ENCODE results near the gene CRTAC1.
"Not testable (repeated sequence)": the region's sequence is repeated elsewhere in the genome, so short reads cannot be mapped to it uniquely, and the experiment has no call there.

The CRTAC1 gene

DNA sequence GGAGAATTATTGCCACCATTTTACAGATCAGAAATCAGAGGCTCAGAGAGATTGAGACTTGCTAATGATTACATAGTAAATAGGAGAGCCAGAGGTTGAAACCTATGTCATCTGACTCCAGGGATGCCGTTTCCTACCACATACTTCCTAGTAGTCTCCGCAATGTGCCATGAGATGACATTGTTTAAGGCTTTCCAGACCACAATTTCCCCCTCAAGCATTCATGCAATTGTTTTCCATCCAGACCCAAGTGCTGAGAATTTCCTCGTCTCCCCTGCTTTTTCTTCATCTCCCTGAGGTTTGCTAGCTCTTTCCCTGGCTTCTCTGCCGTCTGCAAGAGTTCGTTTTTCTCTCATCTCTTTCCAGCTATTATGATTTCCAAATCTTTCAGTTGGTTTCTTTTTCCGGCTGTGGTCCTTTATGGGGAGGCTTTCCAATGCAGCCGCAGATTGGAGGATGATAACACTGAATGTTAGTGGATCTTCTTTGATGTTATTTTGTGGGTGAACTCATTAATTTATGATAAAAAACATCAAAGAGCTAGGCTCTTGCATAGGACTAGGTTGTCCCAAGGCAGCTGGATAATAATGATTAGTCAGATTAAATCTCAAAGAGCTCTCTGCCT lies 187.7 kb downstream of the CRTAC1 start:
- DNase-seq (ENCODE audit: low read depth) = no peak

DNA sequence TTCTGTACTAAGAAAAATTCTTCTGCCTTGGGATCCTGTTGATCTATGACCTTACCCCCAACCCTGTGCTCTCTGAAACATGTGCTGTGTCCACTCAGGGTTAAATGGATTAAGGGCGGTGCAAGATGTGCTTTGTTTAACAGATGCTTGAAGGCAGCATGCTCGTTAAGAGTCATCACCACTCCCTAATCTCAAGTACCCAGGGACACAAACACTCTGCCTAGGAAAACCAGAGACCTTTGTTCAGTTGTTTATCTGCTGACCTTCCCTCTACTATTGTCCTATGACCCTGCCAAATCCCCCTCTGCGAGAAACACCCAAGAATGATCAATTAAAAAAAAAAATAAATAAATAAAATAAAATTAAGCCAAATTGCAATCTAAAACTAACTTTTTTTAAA lies 188.3 kb downstream of the CRTAC1 start:
- not testable (repeated sequence) for DNase-seq (ENCODE audit: low read depth)

DNA sequence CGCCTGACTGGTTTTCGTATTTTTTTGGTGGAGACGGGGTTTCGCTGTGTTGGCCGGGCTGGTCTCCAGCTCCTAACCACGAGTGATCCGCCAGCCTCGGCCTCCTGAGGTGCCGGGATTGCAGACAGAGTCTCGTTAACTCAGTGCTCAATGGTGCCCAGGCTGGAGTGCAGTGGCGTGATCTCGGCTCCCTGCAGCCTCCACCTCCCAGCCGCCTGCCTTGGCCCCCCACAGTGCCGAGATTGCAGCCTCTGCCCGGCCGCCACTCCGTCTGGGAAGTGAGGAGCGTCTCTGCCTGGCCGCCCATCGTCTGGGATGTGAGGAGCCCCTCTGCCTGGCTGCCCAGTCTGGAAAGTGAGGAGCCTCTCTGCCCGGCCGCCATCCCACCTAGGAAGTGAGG lies 189.3 kb downstream of the CRTAC1 start:
- DNase-seq (ENCODE audit: low read depth) = not testable (repeated sequence)

DNA sequence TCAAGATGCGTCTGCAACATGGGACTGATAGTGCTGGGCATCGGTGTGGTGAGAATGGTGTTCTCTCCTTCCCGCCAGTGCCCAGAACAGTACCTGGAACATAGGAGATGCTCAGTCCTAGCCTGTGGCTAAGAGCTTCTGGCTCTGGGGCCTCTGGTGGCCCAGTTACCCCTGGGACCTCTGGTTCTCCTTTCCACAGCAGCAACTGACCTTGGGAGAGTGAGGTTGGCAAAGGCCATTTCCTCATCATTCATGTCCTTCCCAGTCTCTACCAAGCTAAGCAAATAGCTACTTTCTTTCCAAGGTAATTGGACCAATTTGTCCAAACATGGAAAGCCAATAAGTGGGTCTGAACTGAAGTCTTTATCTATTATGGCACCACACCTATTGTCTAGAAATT lies 192.3 kb downstream of the CRTAC1 start:
- DNase-seq (ENCODE audit: low read depth) = no peak

DNA sequence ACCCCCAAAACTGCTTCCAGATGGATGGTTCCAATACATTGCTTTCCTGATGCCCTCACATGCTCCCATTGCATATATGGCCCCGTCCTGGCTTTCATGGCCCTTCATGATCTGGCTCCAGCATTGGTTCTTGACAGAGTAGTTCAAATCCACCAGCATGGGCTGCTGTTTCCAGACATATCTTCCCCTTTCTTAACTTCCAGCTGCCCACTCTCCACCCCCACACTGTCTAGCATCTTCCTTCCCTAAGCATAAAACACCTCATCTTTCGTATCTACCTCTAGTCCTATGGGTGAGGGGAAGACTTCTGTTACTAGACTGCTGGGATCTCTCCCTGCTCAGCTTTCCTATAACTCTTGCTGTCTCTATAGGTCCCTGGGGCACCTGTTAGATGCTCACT lies 194.0 kb downstream of the CRTAC1 start:
- no peak for DNase-seq (ENCODE audit: low read depth)

DNA sequence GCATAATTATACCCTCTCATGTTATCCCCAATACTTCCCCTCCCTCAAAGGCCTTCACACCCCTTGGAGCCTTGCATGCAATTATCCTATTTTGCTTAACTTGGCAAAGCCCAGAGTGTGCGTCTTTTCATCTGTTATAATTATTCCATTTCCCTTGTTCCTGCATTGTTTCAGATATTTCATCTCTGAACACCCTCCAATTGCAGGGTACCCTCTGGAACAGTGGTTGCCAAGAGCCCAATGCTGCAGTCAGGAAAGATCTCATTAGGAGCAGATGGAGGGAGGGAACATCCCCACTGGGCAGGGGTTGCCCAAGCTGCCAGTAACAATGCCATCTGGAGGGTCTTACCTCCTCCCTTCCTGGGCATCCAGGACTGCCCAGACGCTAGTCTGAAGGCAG lies 199.2 kb downstream of the CRTAC1 start:
- no peak for DNase-seq (ENCODE audit: low read depth)

DNA sequence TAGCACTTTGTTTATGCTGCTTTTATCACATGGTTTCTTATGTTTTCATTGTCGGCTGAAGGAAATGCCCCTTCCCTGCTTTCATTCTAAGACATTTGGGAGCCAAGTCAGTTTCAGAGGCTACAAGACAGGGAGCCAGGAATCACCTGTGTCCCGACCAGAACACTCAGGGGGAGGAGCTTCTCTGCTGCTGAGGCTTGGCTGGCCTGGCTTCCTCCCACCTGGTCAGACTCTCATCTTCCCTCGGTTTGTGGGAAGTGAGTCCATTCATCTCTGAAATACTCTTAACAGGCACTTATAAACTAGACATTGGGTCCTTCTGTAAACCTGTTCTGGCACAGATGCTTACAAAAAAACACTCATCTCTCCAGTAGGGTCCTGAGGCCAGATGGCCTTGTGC lies 200.4 kb downstream of the CRTAC1 start:
- DNase-seq (ENCODE audit: low read depth) = no peak

DNA sequence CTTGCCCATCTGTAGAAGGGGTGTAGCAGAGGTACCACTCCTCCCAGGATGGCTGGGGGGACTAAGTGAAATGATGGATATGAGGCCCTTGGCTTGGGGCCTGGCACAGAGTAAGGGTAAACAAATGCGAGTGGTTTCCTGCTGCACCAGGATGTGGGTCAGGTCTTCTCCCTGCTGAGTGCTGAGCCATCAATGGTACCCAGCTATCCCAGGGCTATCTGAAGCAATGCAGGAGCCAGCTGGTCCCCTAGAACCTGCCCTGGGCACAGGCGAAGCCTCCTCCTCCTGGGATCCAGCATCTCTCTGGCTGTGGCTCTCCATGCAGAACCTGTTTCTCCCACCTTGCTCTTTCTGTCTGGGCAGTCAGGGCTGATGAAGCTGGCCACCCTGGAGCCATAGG lies 201.7 kb downstream of the CRTAC1 start:
- DNase-seq (ENCODE audit: low read depth) = no peak

DNA sequence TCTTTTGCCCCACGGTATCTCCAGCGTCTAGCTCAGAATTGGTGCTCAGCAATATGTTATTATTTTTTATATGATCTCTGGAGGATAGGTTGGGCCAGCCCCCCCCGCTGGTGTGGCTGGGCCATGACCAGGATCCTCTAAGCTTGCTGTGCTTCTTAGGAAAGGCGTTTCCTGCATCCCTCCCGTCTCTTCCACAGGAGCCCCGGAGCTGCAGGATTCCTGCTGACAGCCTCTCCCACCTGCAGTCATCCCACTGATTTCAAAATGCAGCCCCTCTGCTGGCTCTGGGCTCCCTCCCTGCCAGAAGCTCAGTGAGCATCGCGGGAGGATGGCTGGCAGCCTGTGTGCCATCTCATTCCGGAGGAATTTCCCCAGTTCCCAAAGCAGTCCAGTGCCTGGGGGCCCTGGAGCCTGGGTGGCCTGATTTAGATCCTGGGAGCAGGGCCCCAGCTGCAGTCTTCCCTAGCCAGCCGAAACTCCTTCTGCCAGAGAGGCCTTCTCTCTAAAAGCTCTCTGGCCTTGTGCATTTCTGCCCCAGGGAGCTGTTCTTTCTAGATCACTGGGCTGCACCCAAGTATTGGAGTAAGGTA lies 202.6 kb downstream of the CRTAC1 start:
- DNase-seq (ENCODE audit: low read depth) = no peak

DNA sequence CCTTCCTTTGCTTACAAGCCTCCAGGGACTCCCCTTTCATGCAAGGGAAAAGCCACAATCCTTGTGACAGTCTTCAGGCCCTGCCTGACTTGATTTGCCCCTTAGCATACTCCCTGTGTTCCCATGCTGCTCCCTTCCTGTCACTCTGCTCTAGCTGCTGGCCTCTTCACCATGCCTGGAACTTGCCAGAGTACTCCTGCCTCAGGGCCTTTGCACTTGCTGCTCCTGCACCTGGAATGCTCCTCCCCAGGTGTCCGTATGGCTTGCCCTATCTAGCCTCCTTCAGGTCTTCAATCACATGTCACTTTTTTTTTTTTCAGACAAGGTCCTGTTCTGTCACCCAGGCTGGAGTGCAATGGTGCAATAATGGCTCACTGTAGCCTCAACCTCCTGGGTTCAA lies 203.5 kb downstream of the CRTAC1 start:
- DNase-seq (ENCODE audit: low read depth) = no peak

DNA sequence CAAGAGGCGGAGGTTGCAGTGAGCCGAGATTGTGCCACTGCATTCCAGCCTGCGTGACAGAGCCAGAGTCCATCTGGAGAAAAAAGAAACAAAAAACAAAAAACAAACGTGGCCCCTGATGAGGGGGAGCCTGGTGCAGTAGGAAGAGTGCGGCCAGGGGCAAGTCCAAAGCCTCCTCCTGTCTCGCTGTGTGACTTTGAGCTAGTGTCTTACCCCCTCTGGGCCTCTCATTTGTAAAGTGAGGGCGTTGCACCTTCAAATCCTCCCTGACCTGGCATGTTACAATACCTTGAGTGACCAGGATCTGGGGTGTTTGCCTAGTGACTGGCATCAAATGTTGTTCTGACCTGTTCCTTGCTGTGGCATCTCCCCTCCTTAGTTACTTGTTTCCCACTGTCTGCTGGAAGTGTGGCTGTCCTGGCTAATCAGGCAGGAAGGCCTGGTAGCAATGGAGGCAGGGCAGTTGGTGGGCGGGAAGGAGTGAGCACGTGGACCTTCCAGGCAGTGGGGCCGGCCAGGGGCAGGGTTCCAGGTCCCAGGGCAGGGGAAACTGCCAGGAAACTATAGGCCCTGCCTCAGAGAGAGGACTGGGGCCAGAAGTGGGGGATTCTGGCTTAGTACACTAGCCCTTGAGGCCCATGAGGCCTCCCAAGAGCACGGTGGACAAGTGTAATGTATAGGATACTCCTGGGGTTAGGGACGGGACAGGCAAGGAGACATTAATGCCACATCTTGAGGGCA lies 205.2 kb downstream of the CRTAC1 start:
- no peak for DNase-seq (ENCODE audit: low read depth)

DNA sequence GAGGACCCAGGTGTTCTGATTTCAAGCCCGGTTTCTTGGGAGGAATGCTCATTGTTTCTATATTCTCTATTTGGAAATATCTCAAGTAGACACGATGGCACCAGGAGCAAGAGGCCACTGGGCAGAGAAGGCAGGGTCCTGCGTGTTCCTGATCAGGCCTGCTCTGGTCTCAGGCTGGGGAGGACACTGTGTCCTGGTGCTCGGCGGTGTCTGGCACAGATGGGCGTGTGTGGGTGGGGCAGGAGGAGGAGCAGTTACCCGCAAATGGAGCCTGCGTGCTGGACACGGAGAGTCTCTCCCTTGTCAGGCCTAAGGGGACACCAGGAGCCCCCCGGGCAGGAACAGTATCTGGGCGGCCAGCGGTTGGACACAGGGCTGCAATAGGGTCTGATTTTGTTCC lies 206.7 kb downstream of the CRTAC1 start:
- DNase-seq (ENCODE audit: low read depth) = no peak

DNA sequence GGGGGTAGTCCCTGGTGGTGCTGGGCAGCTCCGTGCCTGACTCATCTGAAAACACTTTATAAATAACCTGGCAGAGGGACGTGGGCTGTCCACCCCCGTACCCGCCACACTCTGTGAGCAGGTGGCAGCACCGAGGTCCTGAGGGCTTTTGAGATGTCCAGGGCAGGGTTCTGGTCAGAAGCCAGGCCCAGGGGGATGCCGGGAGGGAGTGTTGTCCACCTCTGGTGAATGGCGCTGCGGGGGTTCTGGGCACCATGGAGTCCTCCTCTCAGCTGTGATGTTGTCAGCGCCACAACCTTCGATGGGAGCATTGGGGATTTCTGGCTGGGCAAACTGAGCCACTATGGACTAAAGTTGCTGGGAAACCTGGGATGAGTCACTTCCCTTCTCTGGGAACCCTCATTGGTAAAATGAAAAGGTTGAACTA lies 208.1 kb downstream of the CRTAC1 start:
- no peak for DNase-seq (ENCODE audit: low read depth)

DNA sequence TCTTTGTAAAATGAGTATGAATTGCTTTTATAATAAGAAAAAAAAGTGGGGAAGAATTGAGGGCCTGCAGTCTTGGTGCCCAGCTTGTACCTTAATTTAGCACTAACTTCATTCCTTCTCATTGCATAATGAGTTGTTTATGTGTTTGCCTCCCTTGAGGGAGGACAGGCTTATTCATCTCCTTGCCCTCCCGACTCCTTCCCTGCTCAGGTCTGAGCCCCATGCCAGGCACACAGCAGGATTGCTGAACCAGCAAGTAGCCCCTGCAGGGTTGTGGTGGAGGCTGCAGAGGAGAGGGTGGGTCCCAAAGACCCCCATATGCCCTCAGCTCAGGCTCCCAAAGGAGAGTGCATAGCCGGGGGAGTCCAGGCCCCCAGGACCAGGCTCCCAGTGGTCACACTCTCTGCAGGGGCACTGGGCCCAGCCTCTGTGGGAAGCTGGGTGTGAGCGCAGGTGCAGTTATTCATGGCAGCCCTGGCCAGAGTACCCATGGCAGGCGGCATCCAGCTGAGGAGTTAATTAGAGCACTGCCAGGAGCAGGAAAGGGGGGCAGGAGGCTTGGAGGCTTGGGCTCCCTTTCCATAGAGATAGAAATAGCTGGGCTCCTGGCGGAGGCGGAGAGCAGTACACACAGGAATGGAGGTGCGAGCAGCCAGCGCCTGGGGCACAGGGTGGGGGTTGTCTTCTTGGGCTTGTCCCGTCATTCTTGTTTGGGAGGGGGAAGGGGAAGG lies 208.9 kb downstream of the CRTAC1 start:
- no peak for DNase-seq (ENCODE audit: low read depth)

DNA sequence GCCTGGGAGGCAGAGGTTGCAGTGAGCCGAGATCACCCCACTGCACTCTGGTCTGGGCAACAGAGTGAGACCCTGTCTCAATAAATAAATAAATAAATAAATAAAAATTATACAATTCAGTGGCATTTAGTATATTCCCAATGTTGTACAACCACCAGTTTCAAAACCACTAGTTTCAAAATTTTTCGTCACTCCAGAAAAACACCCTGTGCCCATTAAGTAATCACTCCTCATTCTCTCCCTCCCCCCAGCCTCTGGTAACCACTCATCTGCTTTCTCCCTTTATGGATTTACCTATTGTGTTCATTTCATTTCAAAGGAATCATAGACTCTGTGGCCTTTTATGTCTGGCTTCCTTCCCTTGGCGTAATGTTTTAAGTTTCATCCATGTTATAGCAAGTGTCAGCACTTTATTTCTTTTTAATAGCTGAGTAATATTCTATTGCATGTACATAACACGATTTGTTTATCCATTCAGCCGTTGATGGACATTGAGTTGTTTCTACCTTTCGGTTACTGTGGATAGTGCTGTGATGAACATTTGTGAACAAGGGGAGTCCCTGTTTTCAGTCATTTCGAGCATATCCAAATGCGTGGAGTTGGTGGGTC lies 210.2 kb downstream of the CRTAC1 start:
- no peak for DNase-seq (ENCODE audit: low read depth)

DNA sequence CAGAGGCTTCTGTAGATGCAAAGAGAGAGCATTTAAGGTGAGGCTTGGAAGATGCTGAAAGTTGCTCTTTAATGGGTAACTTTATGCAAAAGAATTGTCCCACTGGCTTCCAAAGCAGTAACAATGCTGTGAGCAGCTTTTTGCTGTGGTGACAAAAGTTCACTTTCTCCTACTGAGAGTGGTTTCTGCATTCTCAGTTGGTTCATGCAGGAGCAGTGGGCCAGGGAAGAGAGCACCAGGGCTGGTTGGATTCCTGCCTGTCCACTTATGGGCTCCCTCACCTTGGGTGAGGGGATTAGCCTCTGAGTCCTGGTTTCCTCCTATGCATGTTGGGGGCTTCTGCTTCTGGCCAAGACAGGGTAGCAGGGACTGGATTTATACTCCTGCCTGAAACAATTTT lies 211.8 kb downstream of the CRTAC1 start:
- DNase-seq (ENCODE audit: low read depth) = no peak

DNA sequence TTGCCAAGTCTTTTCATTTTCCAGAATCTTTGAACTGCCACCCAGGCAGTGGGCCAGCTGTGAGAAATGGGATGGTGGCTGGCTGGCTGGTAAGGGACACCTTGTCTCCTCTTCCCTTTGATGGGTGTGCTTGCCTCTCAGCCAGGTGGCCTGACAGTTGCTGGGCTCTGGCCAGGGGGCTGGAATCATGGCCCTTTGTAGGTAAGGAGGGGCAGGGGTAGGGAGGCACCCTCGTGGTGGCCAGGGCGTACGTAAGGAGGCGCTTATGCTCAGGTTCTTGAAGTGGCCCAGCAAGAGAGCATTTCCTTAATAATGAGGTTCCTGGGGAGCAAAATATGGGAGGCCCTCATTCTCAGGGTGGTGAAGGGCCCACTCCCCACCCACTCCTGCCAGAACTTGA lies 213.8 kb downstream of the CRTAC1 start:
- DNase-seq (ENCODE audit: low read depth) = no peak
